Mesothelial cell of epicardium (in vitro differentiated cells): ENCODE data around the gene RCN1. TPM values are rescaled to one million over a fixed set of nuclear protein-coding genes. Genes with fewer than 3 reads are reported as not detected.

ENCODE experiments used
- DNase-seq, 2 experiments: peaks; one replicate each; pipeline ENCODE4 v3.0.0; 2021; ENCODE audit warnings: low spot score in 2 of 2; ENCODE audit not compliant: unreplicated experiment in 2 of 2
- H3K27ac Mint-ChIP-seq: 2 replicates; pipeline ENCODE4 v1.8.0; 2021; ENCODE audit warnings: mixed read lengths
- H3K27me3 Mint-ChIP-seq: 2 replicates; pipeline ENCODE4 v1.8.0; 2021; ENCODE audit warnings: low read depth, mixed read lengths
- H3K36me3 Mint-ChIP-seq: 2 replicates; pipeline ENCODE4 v1.8.0; 2021; ENCODE audit warnings: mixed read lengths
- H3K4me1 Mint-ChIP-seq: 2 replicates; pipeline ENCODE4 v1.8.0; 2021; ENCODE audit warnings: mixed read lengths
- H3K4me3 Mint-ChIP-seq: 2 replicates; pipeline ENCODE4 v1.8.0; 2021; ENCODE audit warnings: mild to moderate bottlenecking, moderate library complexity, mixed read lengths
- H3K9me3 Mint-ChIP-seq: 2 replicates; pipeline ENCODE4 v1.8.0; 2021; ENCODE audit warnings: mixed read lengths
- total RNA-seq: library from RNA; stranded (reverse); gene quantifications from 3 replicates; pipeline ENCODE4 v1.2.1, GENCODE V29; 2021
- TF ChIP-seq, protein P1 (sequence below): fragments of 200-600 bp; sonication (generic); IDR thresholded peaks from one replicate; pipeline ENCODE4 v1.5.0; 2021; ENCODE audit warnings: antibody characterized with exemption; ENCODE audit not compliant: unreplicated experiment

RCN1 gene
- total RNA-seq, 1 donor from 2014 or later: 183 TPM

DNA sequence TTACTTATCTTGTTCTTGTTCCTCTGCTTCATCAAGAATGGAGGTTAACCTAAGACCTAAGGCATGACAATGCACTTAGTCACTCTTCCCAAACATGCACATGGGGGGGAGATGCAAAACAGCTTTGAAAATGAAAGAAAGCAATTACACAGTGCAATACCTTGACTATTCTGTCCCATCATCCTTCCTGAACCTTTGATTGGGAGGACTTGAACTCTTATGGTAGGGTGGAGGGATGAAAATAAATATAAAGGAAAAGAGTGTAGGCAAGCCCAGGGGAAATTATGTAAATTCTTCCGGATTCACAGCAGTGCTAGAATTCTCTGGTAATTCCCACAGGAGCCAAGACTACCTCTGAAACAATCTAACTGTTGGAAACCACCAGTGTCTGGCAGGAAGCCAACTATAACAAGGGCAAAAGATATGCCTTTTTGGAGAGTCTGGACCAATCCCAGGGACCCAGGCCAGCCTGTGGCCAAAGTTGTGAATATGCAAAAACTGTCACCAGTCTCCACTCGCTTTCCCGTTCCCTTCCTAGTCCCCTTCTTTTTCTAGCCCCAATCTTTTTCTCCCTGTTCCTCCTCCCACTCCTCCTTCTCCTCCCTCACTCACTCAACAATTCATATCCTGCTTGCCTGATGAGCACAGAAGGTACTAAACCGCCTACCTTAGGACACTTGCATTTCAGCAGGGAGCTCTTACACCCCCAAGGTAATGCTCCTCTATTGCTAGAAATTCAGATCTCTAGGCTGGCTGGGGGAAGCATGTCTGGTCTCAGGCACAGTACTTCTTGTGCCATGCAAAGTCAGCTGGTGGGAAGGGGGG, 2.5 kb upstream of the RCN1 start:
- Mint-ChIP-seq H3K4me3 (no peak overlapping the region), H3K9me3 (no peaks in the 10 kb centered on the region), H3K4me1 (peaks cover 35% of the 10 kb centered on the region), H3K36me3 (no peaks in the 10 kb centered on the region), H3K27ac (peak overlapping the region; percentile 62), H3K27me3 (peaks cover 5% of the 10 kb centered on the region)
- DNase-seq: no peak
- TF ChIP-seq, protein P1, sequence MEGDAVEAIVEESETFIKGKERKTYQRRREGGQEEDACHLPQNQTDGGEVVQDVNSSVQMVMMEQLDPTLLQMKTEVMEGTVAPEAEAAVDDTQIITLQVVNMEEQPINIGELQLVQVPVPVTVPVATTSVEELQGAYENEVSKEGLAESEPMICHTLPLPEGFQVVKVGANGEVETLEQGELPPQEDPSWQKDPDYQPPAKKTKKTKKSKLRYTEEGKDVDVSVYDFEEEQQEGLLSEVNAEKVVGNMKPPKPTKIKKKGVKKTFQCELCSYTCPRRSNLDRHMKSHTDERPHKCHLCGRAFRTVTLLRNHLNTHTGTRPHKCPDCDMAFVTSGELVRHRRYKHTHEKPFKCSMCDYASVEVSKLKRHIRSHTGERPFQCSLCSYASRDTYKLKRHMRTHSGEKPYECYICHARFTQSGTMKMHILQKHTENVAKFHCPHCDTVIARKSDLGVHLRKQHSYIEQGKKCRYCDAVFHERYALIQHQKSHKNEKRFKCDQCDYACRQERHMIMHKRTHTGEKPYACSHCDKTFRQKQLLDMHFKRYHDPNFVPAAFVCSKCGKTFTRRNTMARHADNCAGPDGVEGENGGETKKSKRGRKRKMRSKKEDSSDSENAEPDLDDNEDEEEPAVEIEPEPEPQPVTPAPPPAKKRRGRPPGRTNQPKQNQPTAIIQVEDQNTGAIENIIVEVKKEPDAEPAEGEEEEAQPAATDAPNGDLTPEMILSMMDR: no peak

- Mint-ChIP-seq H3K9me3 (no peaks in the 10 kb centered on the region), H3K27me3 (no peaks in the 10 kb centered on the region), H3K4me3 (peak overlapping the region; percentile 83), H3K4me1 (peaks cover 41% of the 10 kb centered on the region), H3K36me3 (peaks cover 22% of the 10 kb centered on the region), H3K27ac (peak overlapping the region; percentile 56)
- no peak for DNase-seq
- TF ChIP-seq, protein P1: no peak
Measured at GRCh38 chr11:32092581-32093170, 1.8 kb downstream of the RCN1 start.

GRCh38 chr11:32094923-32095322, 4.0 kb downstream of the RCN1 start:
- H3K4me1 Mint-ChIP-seq: peaks cover 25% of the 10 kb centered on the region
- DNase-seq: no peak
- H3K36me3 Mint-ChIP-seq: peaks cover 38% of the 10 kb centered on the region
- TF ChIP-seq, protein P1: no peak
- no peak overlapping the region for H3K27ac Mint-ChIP-seq
- H3K9me3 Mint-ChIP-seq: no peaks in the 10 kb centered on the region
- no peaks in the 10 kb centered on the region for H3K27me3 Mint-ChIP-seq
- H3K4me3 Mint-ChIP-seq: no peak overlapping the region

DNA sequence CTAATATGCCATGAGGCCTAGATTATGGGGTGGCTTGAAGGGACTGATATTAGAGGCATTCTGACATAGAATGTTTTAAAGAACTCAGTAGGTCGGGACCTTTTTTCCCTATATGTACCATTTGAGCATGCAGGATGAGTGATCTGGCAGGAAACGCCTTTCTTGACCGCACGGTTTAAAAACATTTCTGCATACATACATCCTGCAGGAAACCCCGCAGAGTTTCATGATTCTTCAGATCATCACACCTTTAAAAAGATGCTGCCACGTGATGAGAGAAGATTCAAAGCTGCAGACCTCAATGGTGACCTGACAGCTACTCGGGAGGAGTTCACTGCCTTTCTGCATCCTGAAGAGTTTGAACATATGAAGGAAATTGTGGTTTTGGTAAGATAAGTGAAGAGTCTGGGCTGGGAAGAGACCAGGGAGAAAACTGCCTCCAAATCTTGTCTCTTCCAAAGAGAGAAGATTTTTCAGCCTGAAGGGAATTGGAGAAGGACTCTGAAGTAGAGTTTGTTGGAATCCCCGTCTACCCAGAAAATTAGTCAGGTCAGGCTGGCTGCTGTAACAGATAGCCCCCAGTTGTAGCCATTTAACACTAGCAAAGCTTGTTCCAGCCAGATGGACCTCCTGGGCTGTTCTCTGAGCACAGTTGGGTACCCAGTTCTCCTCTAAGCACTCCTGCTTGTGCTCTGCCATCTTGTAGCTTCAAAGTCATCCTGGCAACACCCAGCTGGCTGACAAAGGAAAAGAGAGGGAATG, 7.4 kb downstream of the RCN1 start:
- H3K27ac Mint-ChIP-seq: no peak overlapping the region
- H3K4me1 Mint-ChIP-seq: peaks cover 7% of the 10 kb centered on the region
- no peaks in the 10 kb centered on the region for H3K27me3 Mint-ChIP-seq
- no peak for DNase-seq
- no peaks in the 10 kb centered on the region for H3K9me3 Mint-ChIP-seq
- no peak overlapping the region for H3K4me3 Mint-ChIP-seq
- TF ChIP-seq, protein P1: no peak
- H3K36me3 Mint-ChIP-seq: peaks cover 64% of the 10 kb centered on the region

DNA sequence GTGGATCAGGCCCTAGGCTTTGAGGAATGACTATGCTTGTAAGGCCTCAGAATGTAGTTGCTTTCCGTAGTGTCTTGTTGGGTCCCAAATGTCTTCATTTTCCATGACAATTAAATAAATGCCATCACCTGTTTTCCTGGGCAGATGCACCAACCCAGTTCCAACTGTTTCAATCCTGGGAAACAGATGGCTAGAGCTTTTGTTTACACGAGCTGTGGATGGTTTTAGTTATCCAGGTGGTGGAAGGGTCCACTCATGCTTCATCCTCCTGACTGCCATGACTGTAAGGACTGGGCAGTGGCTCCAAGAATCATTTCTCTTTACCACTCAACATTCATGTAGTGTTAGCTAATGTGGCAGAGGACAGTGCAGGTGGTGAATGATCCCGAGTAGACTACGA, 8.6 kb downstream of the RCN1 start:
- H3K27ac Mint-ChIP-seq: no peak overlapping the region
- no peaks in the 10 kb centered on the region for H3K4me1 Mint-ChIP-seq
- TF ChIP-seq, protein P1: no peak
- H3K4me3 Mint-ChIP-seq: no peak overlapping the region
- H3K27me3 Mint-ChIP-seq: no peaks in the 10 kb centered on the region
- no peak for DNase-seq
- H3K36me3 Mint-ChIP-seq: peaks cover 66% of the 10 kb centered on the region
- H3K9me3 Mint-ChIP-seq: no peaks in the 10 kb centered on the region
